ENCODE data around the gene SEMA4C. TPM values are rescaled to one million over a fixed set of nuclear protein-coding genes. Genes with fewer than 3 reads are reported as not detected.

Gene SEMA4C
- polyA plus RNA-seq, 3 donors from 2014 or later = 3.1 to 11.5 (median 4.8) TPM

DNA sequence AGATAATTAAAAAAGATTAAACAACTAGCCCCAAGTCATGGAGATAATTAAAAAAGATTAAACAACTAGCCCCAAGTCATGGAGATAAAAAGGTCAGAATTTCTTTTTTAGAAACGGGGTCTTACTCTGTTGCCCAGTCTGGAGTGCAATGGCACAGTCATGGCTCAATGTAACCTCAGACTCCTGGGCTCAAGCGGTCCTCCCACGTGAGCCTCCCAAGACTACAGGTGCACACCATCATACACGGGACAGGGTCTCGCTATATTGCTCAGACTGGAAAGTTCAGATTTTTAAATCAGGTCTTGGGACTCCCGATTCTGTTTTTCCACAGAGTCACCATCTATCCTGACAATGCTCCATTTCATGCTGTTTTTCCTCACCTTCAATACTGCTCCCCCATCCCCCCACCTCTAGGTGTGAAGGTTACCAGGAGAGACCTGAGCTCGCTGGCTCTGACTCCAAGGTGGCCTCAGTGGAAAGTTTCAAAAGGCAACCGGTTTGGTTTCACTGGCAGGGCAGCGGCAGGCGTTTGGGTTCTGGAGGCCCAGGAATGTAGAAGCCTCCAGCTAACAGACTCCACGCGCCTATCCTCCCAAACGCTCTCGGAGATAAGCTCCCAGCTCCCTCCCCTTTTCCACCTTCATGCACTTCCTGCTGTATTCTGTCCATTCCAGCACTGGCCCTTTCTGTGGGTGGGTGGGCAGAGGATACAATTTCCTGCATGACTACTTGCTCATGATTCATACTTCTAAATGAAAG lies 2.9 kb upstream of the SEMA4C start:
- Mint-ChIP-seq H3K4me3 (no peak overlapping the region), H3K4me1 (peaks cover 37 to 51% of the 10 kb centered on the region in 2 donors), H3K36me3 (peaks cover 0 to 3% (median 0%) of the 10 kb centered on the region in 3 donors), H3K9me3 (no peaks in the 10 kb centered on the region), H3K27me3 (ENCODE audit: low read depth in 3 of 3) (peaks cover 5 to 10% (median 5%) of the 10 kb centered on the region in 3 donors), H3K27ac (peak overlapping the region in 5 of 6 donors; percentile 17 to 72 (median 37))
- no peak for DNase-seq

DNA sequence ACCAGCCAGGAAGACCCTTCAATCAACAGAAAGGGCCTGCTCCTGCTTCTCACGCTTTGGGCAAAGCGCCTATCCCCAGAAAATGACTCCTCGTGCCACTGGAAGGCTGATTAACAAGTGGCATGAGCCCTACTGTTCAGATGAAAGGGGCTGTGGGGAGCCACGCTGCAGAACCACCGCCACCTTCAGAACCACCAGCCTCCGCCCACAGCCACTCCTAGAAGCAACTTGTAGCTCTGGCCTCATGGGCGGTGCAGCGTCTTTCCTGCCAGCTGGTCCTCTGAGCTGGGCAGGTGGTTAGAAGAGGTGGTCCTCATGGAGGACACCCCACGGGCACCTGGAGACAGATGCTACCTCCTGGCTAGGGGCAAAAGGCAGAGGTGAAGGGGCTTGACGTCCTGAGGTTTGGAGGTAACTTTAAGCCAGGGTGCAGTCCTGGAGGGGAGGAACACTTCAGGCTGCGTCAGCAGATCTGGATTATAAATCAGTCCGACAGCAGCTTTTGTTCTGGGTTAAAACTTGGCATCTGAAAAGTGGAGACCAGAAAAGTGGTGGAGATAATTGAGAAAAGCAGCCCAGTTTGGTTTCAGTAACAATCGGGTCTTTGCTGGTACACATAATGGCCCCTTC lies 861 bp upstream of the SEMA4C start:
- H3K36me3 Mint-ChIP-seq = peaks cover 0 to 3% (median 0%) of the 10 kb centered on the region in 3 donors
- peaks cover 5 to 10% (median 8%) of the 10 kb centered on the region in 3 donors for H3K27me3 Mint-ChIP-seq (ENCODE audit: low read depth in 3 of 3)
- peaks cover 42 to 57% of the 10 kb centered on the region in 2 donors for H3K4me1 Mint-ChIP-seq
- DNase-seq = peak; percentile 80 to 84 (median 83)
- H3K27ac Mint-ChIP-seq = peak overlapping the region; percentile 84 to 98 (median 94)
- H3K4me3 Mint-ChIP-seq = peak overlapping the region; percentile 90 to 97 (median 94)
- no peaks in the 10 kb centered on the region for H3K9me3 Mint-ChIP-seq

DNA sequence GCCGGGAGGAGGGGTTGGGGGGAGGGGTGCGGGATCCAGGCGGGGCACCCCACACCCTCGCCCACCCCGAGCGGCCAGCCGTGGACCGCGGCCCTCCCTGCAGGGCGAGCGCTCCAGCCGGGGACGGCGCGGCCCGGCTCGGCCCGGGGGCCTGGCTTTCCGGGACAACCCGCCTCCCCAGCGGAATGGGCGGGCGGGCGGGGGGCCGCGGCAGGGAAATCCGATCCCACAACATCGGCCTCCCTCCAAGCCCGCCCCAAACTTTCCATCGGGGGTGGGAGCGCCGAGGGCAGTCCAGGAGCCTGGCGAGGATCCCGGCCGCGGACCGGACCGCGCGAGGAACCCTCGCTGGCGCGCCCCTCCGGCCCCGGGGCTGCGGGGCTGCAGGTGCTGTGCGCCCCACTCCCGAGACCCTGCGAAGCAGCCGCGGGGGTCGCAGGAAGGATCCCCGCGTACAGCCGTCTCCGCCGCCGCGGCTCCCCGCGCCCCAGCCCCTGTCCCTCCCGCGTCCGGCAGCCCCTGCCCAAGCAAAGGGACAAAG lies 529 bp downstream of the SEMA4C start:
- peaks cover 5 to 10% (median 8%) of the 10 kb centered on the region in 3 donors for H3K27me3 Mint-ChIP-seq (ENCODE audit: low read depth in 3 of 3)
- H3K9me3 Mint-ChIP-seq = no peaks in the 10 kb centered on the region
- H3K27ac Mint-ChIP-seq = no peak overlapping the region
- H3K4me3 Mint-ChIP-seq = peak overlapping the region in 4 of 5 donors; percentile 64 to 95 (median 92)
- H3K36me3 Mint-ChIP-seq = peaks cover 0 to 3% (median 0%) of the 10 kb centered on the region in 3 donors
- peaks cover 41 to 52% of the 10 kb centered on the region in 2 donors for H3K4me1 Mint-ChIP-seq
- no peak for DNase-seq

DNA sequence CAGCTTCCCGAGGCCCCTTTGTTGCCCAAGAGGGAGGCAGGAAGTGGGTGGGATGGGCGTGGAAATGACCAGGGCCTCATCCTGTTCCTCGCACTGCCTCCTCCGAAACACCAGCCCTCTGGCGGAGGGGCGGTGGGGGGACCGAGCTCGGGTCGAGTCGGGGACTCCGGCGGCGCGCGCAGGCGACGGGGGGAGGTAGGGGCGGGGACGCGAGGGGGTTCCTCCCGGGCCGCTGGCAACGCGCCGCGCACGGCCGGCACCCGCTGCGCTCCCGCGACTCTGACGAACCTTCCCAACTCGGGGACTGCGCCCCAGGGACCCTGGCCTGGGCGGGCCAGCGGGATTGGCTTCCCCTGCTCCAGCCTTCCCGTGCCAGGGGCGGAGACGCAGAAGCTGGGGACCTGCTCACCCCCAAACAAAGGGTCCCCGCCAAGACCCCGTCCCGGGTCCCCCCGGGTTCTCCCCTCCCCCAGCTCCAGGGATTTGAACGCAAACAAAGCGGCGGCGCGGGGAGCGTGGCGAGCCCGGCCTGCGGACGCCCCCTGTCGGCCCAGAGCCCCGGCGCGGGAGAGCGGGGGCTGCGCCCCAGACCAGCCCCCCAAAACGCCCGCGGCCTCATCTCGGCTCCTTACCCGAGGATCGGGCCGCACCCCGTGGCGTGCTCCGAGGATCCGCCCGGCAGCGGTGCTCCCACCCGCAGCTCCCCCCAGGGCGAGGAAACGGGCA lies 1.2 kb downstream of the SEMA4C start:
- Mint-ChIP-seq H3K4me1 (peaks cover 40 to 48% of the 10 kb centered on the region in 2 donors), H3K27me3 (ENCODE audit: low read depth in 3 of 3) (peaks cover 5 to 10% (median 8%) of the 10 kb centered on the region in 3 donors), H3K36me3 (peaks cover 0 to 3% (median 0%) of the 10 kb centered on the region in 3 donors), H3K27ac (peak overlapping the region in 4 of 6 donors; percentile 76 to 92 (median 88)), H3K4me3 (peak overlapping the region; percentile 82 to 93 (median 89)), H3K9me3 (no peaks in the 10 kb centered on the region)
- DNase-seq = peak; percentile 72 to 78 (median 77)

DNA sequence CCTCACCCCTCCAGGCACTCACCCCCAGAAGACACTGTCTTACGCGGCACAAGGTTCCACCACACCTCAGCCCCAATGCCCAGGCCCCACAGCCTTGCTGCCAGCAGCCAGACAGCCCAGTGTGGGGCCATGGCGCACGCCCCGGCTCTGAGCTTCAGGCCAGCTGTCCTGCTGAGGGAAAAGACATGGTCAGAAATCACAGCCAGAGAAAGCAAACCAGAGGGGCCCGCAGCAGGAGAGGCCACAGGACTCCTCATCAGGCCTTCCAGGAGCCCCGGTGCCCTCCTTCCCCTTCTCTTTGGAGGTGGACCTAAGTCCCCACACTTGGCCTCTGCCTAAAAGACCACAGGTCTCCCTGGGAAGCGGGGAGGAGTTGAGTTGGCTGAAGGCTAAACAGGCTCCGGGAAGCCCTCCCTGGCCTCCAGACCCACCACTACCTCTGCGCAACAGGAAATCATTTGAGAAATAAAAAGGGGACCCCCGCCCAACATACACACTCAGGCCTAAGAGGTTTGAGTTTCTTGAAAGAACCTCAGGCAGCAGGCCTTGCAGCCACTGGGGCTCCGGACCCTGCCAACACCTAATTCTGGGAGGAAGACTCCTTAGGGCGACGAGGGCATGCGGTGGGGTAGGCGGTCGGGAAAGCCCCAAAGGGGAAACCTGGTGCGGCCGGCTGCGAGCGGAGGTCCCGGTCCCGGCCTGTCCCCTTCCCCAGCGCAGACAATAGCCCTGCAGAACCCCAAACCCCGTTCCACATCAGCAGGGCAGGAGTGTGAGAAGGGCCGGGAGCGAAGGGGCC lies 1.9 kb downstream of the SEMA4C start:
- H3K36me3 Mint-ChIP-seq = peaks cover 3 to 5% (median 5%) of the 10 kb centered on the region in 3 donors
- H3K27me3 Mint-ChIP-seq (ENCODE audit: low read depth in 3 of 3) = peaks cover 5 to 10% (median 8%) of the 10 kb centered on the region in 3 donors
- no peaks in the 10 kb centered on the region for H3K9me3 Mint-ChIP-seq
- peak overlapping the region; percentile 82 to 93 (median 89) for H3K4me3 Mint-ChIP-seq
- H3K27ac Mint-ChIP-seq = peak overlapping the region; percentile 76 to 93 (median 88)
- H3K4me1 Mint-ChIP-seq = peaks cover 43 to 48% of the 10 kb centered on the region in 2 donors
- peak; percentile 28 to 64 (median 41) for DNase-seq

DNA sequence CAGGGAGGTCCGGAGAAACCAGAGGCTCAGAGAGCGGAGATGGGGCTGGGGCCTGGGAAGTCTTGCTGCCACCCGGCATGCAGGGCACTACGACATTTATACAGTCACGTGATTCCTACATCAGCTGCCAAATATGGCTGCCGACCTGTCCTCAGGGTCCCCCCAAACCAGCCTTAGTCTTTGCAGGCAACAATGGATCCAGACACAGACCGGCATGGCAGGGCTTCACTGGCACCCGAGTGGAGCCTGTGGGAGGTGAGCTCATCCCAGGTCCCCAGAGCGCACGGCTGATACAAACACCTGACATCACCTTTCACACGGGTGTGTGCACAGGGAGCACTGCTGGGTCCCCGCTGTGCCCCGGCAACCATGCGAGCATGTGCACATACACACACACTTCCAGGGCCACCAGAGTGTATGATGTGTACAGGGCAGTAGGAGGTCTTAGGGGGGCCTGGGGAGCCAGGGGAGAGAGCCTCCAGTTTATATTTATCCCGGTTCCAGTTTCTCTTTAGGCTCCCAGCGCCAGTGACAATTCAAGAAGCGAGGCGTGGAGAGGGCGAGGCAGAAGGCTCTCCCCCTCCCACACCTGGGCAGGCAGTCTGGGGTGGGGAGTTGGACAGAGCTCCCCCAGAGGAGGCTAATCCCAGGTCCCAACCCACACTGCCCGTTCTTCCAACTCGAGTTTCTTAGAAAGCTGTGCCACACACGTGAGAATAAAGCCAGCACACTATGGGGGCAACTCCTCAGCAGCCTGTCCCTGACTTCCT lies 2.7 kb downstream of the SEMA4C start:
- H3K4me3 Mint-ChIP-seq = peak overlapping the region; percentile 82 to 93 (median 89)
- no peaks in the 10 kb centered on the region for H3K9me3 Mint-ChIP-seq
- H3K27me3 Mint-ChIP-seq (ENCODE audit: low read depth in 3 of 3) = peaks cover 5 to 10% (median 8%) of the 10 kb centered on the region in 3 donors
- DNase-seq = peak in 1 of 3 donors; percentile 20
- H3K36me3 Mint-ChIP-seq = peaks cover 3 to 7% (median 6%) of the 10 kb centered on the region in 3 donors
- H3K27ac Mint-ChIP-seq = peak overlapping the region; percentile 76 to 93 (median 88)
- peaks cover 43 to 47% of the 10 kb centered on the region in 2 donors for H3K4me1 Mint-ChIP-seq

DNA sequence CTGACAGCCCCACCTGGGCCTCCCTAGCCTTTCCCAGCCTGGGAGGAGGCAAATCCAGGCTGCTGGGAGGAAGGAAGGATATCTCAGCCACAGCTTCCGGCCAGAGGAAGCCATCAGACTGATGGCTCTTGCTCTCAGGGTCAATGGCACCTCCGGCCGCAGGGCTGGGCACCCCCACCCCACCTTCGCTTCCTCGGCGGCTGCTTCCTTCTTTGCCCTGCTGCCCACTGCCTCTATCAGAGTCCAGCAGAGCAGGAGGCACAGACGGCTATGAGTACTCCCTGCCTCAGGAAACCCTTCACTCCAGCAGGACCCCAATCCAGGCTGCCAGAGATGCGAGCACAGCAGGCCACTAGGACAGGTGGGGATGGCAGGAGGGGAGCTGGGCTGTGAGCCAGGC lies 3.3 kb downstream of the SEMA4C start:
- Mint-ChIP-seq H3K4me3 (peak overlapping the region; percentile 82 to 93 (median 89)), H3K27ac (peak overlapping the region; percentile 76 to 93 (median 88)), H3K9me3 (no peaks in the 10 kb centered on the region), H3K36me3 (peaks cover 3 to 13% (median 9%) of the 10 kb centered on the region in 3 donors), H3K27me3 (ENCODE audit: low read depth in 3 of 3) (peaks cover 5 to 10% (median 8%) of the 10 kb centered on the region in 3 donors), H3K4me1 (peaks cover 47% of the 10 kb centered on the region in 2 donors)
- DNase-seq = peak; percentile 17 to 35 (median 29)

DNA sequence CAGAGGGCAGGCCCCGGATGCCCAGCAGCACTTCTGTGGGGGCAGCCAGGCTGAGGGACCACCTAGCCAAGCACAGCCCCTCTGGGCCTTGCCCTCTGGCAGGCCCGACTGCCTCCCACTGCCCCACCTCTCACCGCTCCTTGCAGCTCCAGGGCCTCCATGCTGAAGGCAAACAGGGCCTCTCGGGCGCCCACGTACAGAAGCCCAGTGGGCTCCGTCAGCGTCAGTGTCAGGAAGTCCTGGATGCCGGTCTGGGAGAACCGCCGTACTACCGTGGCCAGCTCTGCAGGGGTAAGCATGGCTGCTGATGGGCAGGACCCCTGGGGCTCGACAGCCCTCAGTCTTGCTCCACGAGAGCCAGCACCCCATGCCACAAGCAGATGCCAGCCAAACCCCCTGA lies 3.7 kb downstream of the SEMA4C start:
- peaks cover 3 to 17% (median 9%) of the 10 kb centered on the region in 3 donors for H3K36me3 Mint-ChIP-seq

DNA sequence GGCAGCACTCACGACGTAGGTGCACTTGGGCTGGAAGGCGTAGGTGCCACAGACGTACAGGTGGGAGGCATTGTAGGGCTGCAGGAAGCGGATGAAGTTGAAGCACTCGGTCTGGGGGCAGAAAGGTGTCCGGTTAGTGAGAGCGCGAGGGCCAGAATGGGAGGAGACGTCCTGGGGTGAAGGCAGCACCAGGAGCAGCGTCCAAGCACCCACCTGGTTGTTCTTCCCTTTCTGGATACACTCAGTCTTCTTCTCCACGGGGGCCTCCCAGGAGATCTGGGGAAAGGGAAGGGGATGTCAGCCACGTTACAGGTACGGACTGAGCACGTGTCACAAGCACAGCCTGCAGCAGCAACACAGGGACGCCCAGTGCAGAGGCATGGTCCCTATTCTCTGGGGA lies 4.2 kb downstream of the SEMA4C start:
- no peak for DNase-seq
- peaks cover 3 to 13% (median 8%) of the 10 kb centered on the region in 3 donors for H3K27me3 Mint-ChIP-seq (ENCODE audit: low read depth in 3 of 3)
- no peaks in the 10 kb centered on the region for H3K9me3 Mint-ChIP-seq
- peak overlapping the region; percentile 47 to 93 (median 64) for H3K4me3 Mint-ChIP-seq
- peak overlapping the region in 4 of 6 donors; percentile 57 to 81 (median 68) for H3K27ac Mint-ChIP-seq
- H3K4me1 Mint-ChIP-seq = peaks cover 38 to 42% of the 10 kb centered on the region in 2 donors
- H3K36me3 Mint-ChIP-seq = peaks cover 3 to 17% (median 9%) of the 10 kb centered on the region in 3 donors

More for the DNA sequence above, 3.7 kb downstream of the SEMA4C start:
- peaks cover 43 to 46% of the 10 kb centered on the region in 2 donors for H3K4me1 Mint-ChIP-seq
- H3K9me3 Mint-ChIP-seq = no peaks in the 10 kb centered on the region
- H3K27ac Mint-ChIP-seq = peak overlapping the region in 4 of 6 donors; percentile 85 to 92 (median 88)
- DNase-seq = no peak
- H3K27me3 Mint-ChIP-seq (ENCODE audit: low read depth in 3 of 3) = peaks cover 5 to 13% (median 8%) of the 10 kb centered on the region in 3 donors
- peak overlapping the region; percentile 82 to 93 (median 89) for H3K4me3 Mint-ChIP-seq

DNA sequence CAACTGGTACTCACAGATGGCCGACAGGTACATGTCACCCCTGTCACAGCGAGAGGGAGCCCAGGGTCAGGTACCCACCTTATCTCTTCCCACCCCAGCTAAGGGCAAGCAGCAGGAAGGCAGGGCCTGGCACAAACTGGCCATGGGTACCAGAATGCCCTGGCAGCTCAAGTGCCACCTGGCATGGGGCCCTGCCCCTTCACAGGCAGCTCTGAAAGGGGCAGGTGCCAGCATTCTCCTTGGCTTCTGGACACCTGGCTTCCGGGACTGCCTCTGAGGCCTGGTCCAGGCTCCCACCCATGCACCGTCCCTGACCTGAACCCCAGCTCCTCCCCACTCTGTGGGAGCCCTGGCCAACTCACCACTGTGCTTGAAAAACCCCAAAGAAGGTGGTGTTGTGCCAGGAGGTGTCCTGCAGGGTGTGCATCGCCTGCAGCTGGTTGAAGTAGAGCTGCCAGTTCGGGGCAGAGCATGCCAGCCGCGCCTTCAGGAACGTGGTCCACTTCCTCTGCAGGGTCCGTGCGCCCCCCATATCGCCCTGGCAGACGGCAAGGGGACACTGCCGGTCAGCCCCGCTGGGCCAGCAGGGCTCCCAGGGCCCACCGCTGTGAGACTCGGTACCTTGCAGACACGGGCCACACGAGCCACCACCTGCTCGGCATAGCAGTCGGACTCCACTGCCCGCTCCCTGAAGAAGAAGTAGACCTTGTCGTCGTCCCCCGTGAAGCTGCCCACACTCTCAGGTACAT lies 5.4 kb downstream of the SEMA4C start:
- peaks cover 4 to 22% (median 9%) of the 10 kb centered on the region in 3 donors for H3K36me3 Mint-ChIP-seq
- H3K9me3 Mint-ChIP-seq = no peaks in the 10 kb centered on the region
- peaks cover 42 to 44% of the 10 kb centered on the region in 2 donors for H3K4me1 Mint-ChIP-seq
- H3K27ac Mint-ChIP-seq = peak overlapping the region in 1 of 6 donors; percentile 22
- peaks cover 0 to 14% (median 6%) of the 10 kb centered on the region in 3 donors for H3K27me3 Mint-ChIP-seq (ENCODE audit: low read depth in 3 of 3)
- H3K4me3 Mint-ChIP-seq = no peak overlapping the region
- DNase-seq = no peak

DNA sequence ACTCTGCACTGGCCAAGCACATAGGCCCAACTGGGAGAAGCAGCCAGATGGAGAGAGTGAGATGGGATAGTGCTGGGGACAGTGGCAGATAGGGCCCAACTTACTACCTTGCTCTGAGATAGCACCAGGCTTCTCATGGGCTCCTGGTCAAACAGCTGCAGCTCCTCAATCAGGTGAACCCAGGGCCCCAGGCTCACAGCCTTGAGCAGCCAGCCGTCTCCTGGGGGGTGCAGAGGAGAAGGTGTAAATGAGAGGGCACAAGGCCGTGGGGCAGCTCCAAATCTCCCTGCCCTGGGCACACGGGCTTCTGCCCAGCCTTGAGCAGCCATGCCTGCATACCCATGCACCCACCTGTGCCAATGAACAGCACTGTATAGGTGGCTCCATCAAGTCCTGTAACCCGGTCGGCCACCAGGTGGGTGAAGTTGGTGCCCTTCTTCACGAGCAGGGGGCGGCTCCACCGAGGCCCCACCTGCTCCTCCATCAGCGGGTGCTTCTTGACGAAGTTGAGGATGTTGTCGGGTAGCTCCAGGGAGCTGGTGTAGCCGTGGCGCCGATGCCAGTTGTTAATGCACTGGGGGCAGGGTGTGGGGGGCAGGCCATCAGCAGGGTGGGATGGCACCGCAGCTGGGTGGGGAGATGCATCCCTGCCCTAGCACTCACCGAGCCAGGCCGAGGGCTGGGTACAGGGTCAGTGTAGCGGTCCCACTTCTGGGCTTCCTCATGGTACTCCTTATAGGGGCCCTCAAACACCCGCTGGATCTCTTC lies 6.1 kb downstream of the SEMA4C start:
- Mint-ChIP-seq H3K9me3 (no peaks in the 10 kb centered on the region), H3K4me1 (peaks cover 49 to 52% of the 10 kb centered on the region in 2 donors), H3K27ac (peak overlapping the region in 2 of 6 donors; percentile 55 to 69), H3K4me3 (no peak overlapping the region), H3K27me3 (ENCODE audit: low read depth in 3 of 3) (peaks cover 2 to 14% (median 6%) of the 10 kb centered on the region in 3 donors), H3K36me3 (peaks cover 4 to 22% (median 9%) of the 10 kb centered on the region in 3 donors)
- no peak for DNase-seq

All from immature natural killer cell (primary cell).